Measurements from ENCODE around the gene CST3.

Gene CST3

DNA sequence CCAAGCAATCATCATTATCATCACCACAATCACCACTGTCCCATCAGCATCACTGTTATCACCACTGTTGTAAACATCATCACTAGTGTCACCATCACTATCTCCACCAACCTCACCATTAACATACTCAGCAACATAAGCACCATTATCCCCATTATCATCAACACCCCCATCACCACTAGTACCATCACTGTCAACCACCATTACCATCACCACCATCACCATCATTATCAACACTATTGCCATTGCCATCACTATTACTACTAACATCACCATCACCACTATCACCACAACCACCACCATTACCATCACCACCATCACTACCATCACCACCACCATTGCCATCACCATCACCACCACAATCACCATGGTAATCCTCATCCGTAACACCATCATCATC, 31.6 kb upstream of the CST3 start:
- TF ChIP-seq, protein P1, sequence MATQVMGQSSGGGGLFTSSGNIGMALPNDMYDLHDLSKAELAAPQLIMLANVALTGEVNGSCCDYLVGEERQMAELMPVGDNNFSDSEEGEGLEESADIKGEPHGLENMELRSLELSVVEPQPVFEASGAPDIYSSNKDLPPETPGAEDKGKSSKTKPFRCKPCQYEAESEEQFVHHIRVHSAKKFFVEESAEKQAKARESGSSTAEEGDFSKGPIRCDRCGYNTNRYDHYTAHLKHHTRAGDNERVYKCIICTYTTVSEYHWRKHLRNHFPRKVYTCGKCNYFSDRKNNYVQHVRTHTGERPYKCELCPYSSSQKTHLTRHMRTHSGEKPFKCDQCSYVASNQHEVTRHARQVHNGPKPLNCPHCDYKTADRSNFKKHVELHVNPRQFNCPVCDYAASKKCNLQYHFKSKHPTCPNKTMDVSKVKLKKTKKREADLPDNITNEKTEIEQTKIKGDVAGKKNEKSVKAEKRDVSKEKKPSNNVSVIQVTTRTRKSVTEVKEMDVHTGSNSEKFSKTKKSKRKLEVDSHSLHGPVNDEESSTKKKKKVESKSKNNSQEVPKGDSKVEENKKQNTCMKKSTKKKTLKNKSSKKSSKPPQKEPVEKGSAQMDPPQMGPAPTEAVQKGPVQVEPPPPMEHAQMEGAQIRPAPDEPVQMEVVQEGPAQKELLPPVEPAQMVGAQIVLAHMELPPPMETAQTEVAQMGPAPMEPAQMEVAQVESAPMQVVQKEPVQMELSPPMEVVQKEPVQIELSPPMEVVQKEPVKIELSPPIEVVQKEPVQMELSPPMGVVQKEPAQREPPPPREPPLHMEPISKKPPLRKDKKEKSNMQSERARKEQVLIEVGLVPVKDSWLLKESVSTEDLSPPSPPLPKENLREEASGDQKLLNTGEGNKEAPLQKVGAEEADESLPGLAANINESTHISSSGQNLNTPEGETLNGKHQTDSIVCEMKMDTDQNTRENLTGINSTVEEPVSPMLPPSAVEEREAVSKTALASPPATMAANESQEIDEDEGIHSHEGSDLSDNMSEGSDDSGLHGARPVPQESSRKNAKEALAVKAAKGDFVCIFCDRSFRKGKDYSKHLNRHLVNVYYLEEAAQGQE (IDR thresholded peaks at IDR 0.05; ENCODE audit: insufficient replicate concordance, low read depth): no peak
- TF ChIP-seq, protein P2, sequence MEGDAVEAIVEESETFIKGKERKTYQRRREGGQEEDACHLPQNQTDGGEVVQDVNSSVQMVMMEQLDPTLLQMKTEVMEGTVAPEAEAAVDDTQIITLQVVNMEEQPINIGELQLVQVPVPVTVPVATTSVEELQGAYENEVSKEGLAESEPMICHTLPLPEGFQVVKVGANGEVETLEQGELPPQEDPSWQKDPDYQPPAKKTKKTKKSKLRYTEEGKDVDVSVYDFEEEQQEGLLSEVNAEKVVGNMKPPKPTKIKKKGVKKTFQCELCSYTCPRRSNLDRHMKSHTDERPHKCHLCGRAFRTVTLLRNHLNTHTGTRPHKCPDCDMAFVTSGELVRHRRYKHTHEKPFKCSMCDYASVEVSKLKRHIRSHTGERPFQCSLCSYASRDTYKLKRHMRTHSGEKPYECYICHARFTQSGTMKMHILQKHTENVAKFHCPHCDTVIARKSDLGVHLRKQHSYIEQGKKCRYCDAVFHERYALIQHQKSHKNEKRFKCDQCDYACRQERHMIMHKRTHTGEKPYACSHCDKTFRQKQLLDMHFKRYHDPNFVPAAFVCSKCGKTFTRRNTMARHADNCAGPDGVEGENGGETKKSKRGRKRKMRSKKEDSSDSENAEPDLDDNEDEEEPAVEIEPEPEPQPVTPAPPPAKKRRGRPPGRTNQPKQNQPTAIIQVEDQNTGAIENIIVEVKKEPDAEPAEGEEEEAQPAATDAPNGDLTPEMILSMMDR (IDR thresholded peaks at IDR 0.05; ENCODE audit: insufficient read depth, low read length): no peak
- TF ChIP-seq SPI1 (IDR thresholded peaks at IDR 0.05; ENCODE audit: borderline replicate concordance, low read depth) (no peak), GABPA (IDR thresholded peaks at IDR 0.05; ENCODE audit: low read depth) (no peak), POLR2AphosphoS5 (IDR thresholded peaks at IDR 0.05; ENCODE audit: low read depth) (no peak)

DNA sequence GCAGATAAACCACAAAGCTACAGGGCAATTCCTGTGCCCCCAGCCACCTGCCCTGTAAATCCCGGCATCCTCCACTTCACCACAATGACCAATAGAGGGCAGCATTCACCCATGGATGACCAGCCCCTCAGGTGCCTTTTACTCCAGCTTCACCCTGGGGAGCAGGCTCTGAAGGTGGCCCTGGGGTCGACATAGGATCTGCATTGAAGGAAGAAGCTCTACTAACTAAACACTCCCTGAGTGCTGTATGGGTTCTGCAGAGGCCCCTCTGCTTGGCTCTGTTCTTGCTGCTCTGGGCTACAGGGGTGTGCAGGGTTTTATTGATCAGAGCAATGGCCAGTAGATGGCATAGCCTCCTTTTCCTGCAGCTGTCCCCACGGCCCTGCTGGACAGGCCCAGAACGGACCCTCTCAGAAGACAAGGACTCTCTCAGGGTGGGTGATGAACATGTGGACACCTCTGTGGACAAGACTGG, 30.8 kb upstream of the CST3 start:
- Histone ChIP-seq H3K4me3 (replicated peaks; ENCODE audit: insufficient read depth, low read length) (no peak overlapping the region), H3K27me3 (ENCODE audit: insufficient read depth, poor library complexity, severe bottlenecking) (no peaks in the 10 kb centered on the region), H3K27ac (replicated peaks) (no peak overlapping the region)
- TF ChIP-seq GABPA (IDR thresholded peaks at IDR 0.05; ENCODE audit: low read depth) (no peak), SPI1 (IDR thresholded peaks at IDR 0.05; ENCODE audit: borderline replicate concordance, low read depth) (no peak)
- TF ChIP-seq, protein P2 (IDR thresholded peaks at IDR 0.05; ENCODE audit: insufficient read depth, low read length): peak; percentile 64
- DNase-seq (ENCODE audit: low read depth in 1 of 2, low spot score in 1 of 2): peak in 1 of 2 experiments; percentile 54

More for the DNA sequence above, 31.6 kb upstream of the CST3 start:
- H3K27me3 ChIP-seq (ENCODE audit: insufficient read depth, poor library complexity, severe bottlenecking): no peaks in the 10 kb centered on the region
- H3K27ac ChIP-seq (replicated peaks): no peak overlapping the region
- no peak for DNase-seq (ENCODE audit: low read depth in 1 of 2, low spot score in 1 of 2)
- no peak overlapping the region for H3K4me3 ChIP-seq (replicated peaks; ENCODE audit: insufficient read depth, low read length)

DNA sequence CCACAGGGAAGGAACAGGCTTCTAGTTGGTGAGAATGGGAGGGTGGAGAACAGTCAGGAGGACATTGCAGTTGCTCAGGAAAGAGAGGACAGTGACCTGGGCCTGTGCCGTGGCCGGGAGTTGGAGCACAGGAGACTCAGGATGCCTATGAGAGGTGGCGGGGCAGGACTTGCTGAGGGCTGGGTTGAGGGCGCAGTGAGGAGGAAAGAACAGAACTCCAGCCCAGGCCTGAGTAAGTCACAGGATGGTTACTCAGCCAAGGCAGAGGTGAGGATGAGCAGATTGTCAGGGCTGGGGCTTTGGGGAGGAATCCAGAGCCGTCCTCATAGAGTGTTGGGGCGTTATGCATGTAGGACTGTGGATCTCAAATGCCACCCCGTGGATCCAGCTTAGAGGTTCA, 29.9 kb upstream of the CST3 start:
- DNase-seq (ENCODE audit: low read depth in 1 of 2, low spot score in 1 of 2): no peak
- no peak for TF ChIP-seq SPI1 (IDR thresholded peaks at IDR 0.05; ENCODE audit: borderline replicate concordance, low read depth)
- TF ChIP-seq, protein P2 (IDR thresholded peaks at IDR 0.05; ENCODE audit: insufficient read depth, low read length): no peak
- TF ChIP-seq GABPA (IDR thresholded peaks at IDR 0.05; ENCODE audit: low read depth): no peak
- no peak for TF ChIP-seq POLR2AphosphoS5 (IDR thresholded peaks at IDR 0.05; ENCODE audit: low read depth)
- TF ChIP-seq, protein P1 (IDR thresholded peaks at IDR 0.05; ENCODE audit: insufficient replicate concordance, low read depth): no peak
- Histone ChIP-seq H3K4me3 (replicated peaks; ENCODE audit: insufficient read depth, low read length) (no peak overlapping the region), H3K27ac (replicated peaks) (no peak overlapping the region), H3K27me3 (ENCODE audit: insufficient read depth, poor library complexity, severe bottlenecking) (no peaks in the 10 kb centered on the region)

DNA sequence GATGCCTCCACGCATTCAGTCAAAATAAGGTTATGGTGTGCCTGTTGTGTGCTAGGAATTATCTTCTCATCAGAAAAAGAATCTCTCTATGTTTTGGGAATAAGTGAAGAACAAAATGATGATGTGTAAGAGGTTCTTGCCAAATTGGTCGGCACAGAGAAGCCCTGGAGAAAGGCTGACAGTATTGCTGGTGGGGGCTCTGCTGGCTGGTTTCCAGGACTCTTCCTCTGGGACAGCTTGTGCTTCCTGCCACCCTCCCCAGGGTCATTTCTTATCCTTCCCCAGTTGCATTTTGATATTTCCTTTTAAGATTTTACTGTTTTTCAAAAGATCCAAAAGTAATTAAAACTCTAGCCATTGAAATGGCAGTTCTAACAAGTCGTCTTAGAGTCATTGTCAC, 28.9 kb upstream of the CST3 start:
- TF ChIP-seq POLR2AphosphoS5 (IDR thresholded peaks at IDR 0.05; ENCODE audit: low read depth) (no peak), GABPA (IDR thresholded peaks at IDR 0.05; ENCODE audit: low read depth) (no peak), SPI1 (IDR thresholded peaks at IDR 0.05; ENCODE audit: borderline replicate concordance, low read depth) (no peak)
- TF ChIP-seq, protein P2 (IDR thresholded peaks at IDR 0.05; ENCODE audit: insufficient read depth, low read length): no peak
- TF ChIP-seq, protein P1 (IDR thresholded peaks at IDR 0.05; ENCODE audit: insufficient replicate concordance, low read depth): no peak
- Histone ChIP-seq H3K27me3 (ENCODE audit: insufficient read depth, poor library complexity, severe bottlenecking) (no peaks in the 10 kb centered on the region), H3K4me3 (replicated peaks; ENCODE audit: insufficient read depth, low read length) (no peak overlapping the region), H3K27ac (replicated peaks) (no peak overlapping the region)
- DNase-seq (ENCODE audit: low read depth in 1 of 2, low spot score in 1 of 2): no peak
